SU-DHL-6 (cell line): ENCODE results near the gene TUFT1.

Experiments
- H2AFZ ChIP-seq: fragments of 200-600 bp; sonication (generic); 2 replicates; pipeline ENCODE4 v1.6.1; 2014; ENCODE audit warnings: low read depth, mild to moderate bottlenecking, moderate library complexity, mixed read lengths, antibody characterized with exemption, low read length; ENCODE audit not compliant: severe bottlenecking
- H3F3A ChIP-seq: fragments of 200-600 bp; shearing (Covaris generic); 2 replicates; pipeline ENCODE4 v1.6.0; 2016; ENCODE audit warnings: antibody characterized with exemption, mild to moderate bottlenecking; ENCODE audit not compliant: insufficient read depth
- H3K27ac ChIP-seq: fragments of 200-600 bp; sonication (generic); 2 replicates; pipeline ENCODE4 v1.5.1; 2016; ENCODE audit warnings: low read depth, mild to moderate bottlenecking, low read length, moderate library complexity, mixed read lengths
- H3K27me3 ChIP-seq: fragments of 200-600 bp; sonication (generic), shearing (Covaris generic); 2 replicates; pipeline ENCODE4 v1.6.0; 2014; ENCODE audit warnings: mild to moderate bottlenecking, low read length
- H3K36me3 ChIP-seq: fragments of 200-600 bp; sonication (generic); 2 replicates; pipeline ENCODE4 v1.6.1; 2014; ENCODE audit warnings: mild to moderate bottlenecking, low read length, mixed read lengths
- H3K4me2 ChIP-seq: fragments of 300-600, 200-600 bp; shearing (Covaris generic), sonication (generic); 2 replicates; pipeline ENCODE4 v1.6.0; 2014; ENCODE audit warnings: low read length, low read depth, mild to moderate bottlenecking; ENCODE audit not compliant: poor library complexity, severe bottlenecking
- H3K4me3 ChIP-seq: fragments of 200-600 bp; sonication (generic); 2 replicates; pipeline ENCODE4 v1.5.1; 2014; ENCODE audit warnings: antibody characterized with exemption, low read length, mild to moderate bottlenecking, mixed read lengths; ENCODE audit not compliant: insufficient read depth, poor library complexity, severe bottlenecking
- H3K79me2 ChIP-seq: fragments of 200-600 bp; sonication (generic); 2 replicates; pipeline ENCODE4 v1.6.1; 2014; ENCODE audit warnings: mild to moderate bottlenecking, low read length, moderate library complexity; ENCODE audit not compliant: insufficient read depth
- H3K9ac ChIP-seq: fragments of 200-600 bp; sonication (generic); 2 replicates; pipeline ENCODE4 v1.7.0; 2014; ENCODE audit warnings: mild to moderate bottlenecking, low read length
- H3K9me2 ChIP-seq: fragments of 200-600 bp; sonication (generic); replicated peaks from 2 replicates; pipeline ENCODE4 v1.6.1; 2014; ENCODE audit warnings: low read length; ENCODE audit not compliant: insufficient read depth
- H3K9me3 ChIP-seq: fragments of 200-600 bp; sonication (generic); 2 replicates; pipeline ENCODE4 v1.6.1; 2014; ENCODE audit warnings: low read length, mixed read lengths; ENCODE audit not compliant: insufficient read depth
- H4K20me1 ChIP-seq: fragments of 200-600 bp; sonication (generic); 2 replicates; pipeline ENCODE4 v1.6.1; 2014; ENCODE audit warnings: low read depth, mild to moderate bottlenecking, antibody characterized with exemption, low read length, moderate library complexity, mixed read lengths
- EZH2phosphoT487 ChIP-seq: fragments of 200-600 bp; sonication (generic), shearing (Covaris generic); conservative IDR thresholded peaks from 2 replicates; pipeline ENCODE4 v1.6.1; 2018; ENCODE audit warnings: mild to moderate bottlenecking, antibody characterized with exemption, low read length, moderate library complexity, mixed read lengths
- TF ChIP-seq, protein P1 (sequence below): fragments of 200-600 bp; sonication (generic); IDR thresholded peaks from one replicate; pipeline ENCODE4 v1.5.1; 2017; ENCODE audit warnings: antibody characterized with exemption, mild to moderate bottlenecking, low read length, moderate library complexity; ENCODE audit not compliant: insufficient read depth, poor library complexity, severe bottlenecking

Gene TUFT1

DNA sequence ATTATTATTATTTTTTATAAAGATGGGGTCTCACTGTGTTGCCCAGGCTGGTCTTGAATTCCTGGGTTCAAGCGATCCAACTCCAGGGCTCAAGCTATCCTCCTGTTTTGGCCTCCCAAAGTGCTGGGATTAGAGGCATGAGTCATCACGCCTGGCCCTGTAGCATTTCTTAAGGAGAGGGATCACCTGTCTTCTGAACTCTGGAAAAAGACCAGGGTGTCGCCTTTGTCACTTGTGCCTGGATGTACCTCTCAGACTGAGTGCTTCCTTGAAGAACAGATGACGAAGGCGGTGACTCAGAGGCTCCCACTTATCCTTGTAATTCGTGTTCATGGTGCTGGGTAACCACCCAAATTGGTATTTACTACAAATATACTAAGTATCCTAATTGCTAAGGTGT lies 31.3 kb upstream of the TUFT1 start:
- no peaks in the 10 kb centered on the region for H4K20me1 ChIP-seq
- no peaks in the 10 kb centered on the region for H3K27me3 ChIP-seq
- H3K9me3 ChIP-seq, result no peaks in the 10 kb centered on the region
- no peaks in the 10 kb centered on the region for H3K9me2 ChIP-seq
- H3K4me2 ChIP-seq, result no peak overlapping the region
- TF ChIP-seq EZH2phosphoT487, result no peak
- TF ChIP-seq, protein P1, sequence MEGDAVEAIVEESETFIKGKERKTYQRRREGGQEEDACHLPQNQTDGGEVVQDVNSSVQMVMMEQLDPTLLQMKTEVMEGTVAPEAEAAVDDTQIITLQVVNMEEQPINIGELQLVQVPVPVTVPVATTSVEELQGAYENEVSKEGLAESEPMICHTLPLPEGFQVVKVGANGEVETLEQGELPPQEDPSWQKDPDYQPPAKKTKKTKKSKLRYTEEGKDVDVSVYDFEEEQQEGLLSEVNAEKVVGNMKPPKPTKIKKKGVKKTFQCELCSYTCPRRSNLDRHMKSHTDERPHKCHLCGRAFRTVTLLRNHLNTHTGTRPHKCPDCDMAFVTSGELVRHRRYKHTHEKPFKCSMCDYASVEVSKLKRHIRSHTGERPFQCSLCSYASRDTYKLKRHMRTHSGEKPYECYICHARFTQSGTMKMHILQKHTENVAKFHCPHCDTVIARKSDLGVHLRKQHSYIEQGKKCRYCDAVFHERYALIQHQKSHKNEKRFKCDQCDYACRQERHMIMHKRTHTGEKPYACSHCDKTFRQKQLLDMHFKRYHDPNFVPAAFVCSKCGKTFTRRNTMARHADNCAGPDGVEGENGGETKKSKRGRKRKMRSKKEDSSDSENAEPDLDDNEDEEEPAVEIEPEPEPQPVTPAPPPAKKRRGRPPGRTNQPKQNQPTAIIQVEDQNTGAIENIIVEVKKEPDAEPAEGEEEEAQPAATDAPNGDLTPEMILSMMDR, result no peak
- H3K36me3 ChIP-seq, result no peaks in the 10 kb centered on the region
- H3K27ac ChIP-seq, result no peak overlapping the region
- no peak overlapping the region for H3K4me3 ChIP-seq
- no peak overlapping the region for H2AFZ ChIP-seq
- no peaks in the 10 kb centered on the region for H3K79me2 ChIP-seq
- H3K9ac ChIP-seq, result no peak overlapping the region
- peaks cover 6% of the 10 kb centered on the region; the same call in 1 of the 2 replicates for H3F3A ChIP-seq

DNA sequence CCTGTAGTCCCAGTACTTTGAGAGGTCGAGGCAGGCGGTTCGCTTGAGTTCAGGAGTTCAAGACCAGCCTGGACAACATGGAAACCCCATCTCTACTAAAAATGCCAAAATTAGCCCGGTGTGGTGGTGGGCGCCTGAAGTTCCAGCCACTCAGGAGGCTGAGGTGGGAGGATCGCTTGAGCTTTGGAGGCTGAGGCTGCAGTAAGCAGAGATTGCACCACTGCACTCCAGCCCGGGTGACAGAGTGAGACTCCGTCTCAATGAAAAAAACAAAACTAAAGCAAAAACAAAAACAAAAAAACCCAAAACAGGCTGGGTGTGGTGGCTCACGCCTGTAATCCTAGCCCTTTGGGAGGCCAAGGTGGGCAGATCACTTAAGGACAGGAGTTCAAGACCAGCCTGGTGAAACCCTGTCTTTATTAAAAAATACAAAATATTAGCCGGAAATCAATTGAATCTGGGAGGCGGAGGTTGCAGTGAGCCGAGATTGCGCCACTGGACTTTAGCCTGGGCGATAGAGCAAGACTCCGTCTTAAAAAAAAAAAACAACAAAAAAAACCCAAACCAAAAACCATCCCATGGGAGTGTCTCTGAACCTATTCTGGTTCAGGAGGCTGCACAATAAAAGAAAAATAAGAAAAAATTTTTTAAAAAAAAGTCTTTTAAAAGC lies 30.6 kb upstream of the TUFT1 start:
- Histone ChIP-seq H3K36me3 (no peaks in the 10 kb centered on the region), H3F3A (peaks cover 6% of the 10 kb centered on the region; the same call in 1 of the 2 replicates), H3K27ac (no peak overlapping the region), H3K4me2 (no peak overlapping the region), H3K9me3 (no peaks in the 10 kb centered on the region), H3K4me3 (no peak overlapping the region), H3K9ac (no peak overlapping the region), H3K9me2 (no peaks in the 10 kb centered on the region), H3K79me2 (no peaks in the 10 kb centered on the region), H2AFZ (no peak overlapping the region), H3K27me3 (no peaks in the 10 kb centered on the region), H4K20me1 (no peaks in the 10 kb centered on the region)
- TF ChIP-seq EZH2phosphoT487, result no peak
- TF ChIP-seq, protein P1, result no peak

DNA sequence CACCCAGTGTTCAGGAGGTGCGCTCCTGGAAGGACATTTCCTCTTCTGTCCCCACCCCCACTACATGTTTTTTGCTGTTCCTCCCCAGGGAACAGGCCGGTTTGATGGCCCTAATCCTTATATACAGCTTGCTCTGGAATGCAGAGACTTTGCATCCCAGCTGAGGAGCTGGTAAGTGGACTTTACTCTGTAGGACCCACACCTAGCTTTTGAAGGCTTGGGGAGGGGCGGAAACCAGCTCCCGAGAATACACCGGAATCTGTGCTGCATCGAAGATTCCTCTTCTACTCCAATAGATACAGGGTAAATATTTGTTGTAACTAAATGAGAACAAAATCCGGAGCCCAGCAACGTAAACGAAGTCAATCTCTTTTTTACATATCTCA lies 30.1 kb upstream of the TUFT1 start:
- Histone ChIP-seq H3K9me2 (no peaks in the 10 kb centered on the region), H3K4me3 (no peak overlapping the region), H4K20me1 (no peaks in the 10 kb centered on the region), H3K9me3 (no peaks in the 10 kb centered on the region), H2AFZ (no peak overlapping the region), H3K9ac (0 out of 2 replicates have a peak overlapping the region, but pooled peaks have one; percentile 66), H3K27ac (no peak overlapping the region), H3K36me3 (no peaks in the 10 kb centered on the region), H3F3A (peaks cover 6% of the 10 kb centered on the region; the same call in 1 of the 2 replicates), H3K27me3 (no peaks in the 10 kb centered on the region), H3K4me2 (peak overlapping the region; percentile 75), H3K79me2 (no peaks in the 10 kb centered on the region)
- TF ChIP-seq EZH2phosphoT487, result no peak

DNA sequence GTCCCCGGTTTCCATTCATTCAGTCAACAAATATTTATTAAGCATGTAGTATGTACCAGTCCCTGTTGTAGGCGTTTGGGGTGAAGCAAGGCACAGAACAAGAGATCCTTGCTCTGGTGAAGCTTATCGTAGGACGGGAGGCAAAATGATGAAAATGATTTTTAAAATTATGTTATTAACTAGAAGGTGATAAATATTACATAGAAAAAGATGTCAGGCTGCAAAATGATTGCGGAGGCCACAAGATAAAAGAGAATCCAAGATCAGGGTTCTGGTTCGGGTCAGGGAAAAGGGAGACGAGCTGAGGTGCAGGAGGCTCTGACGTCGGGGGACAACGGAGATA lies 29.5 kb upstream of the TUFT1 start:
- no peak overlapping the region for H3K27ac ChIP-seq
- H3K9me3 ChIP-seq, result no peaks in the 10 kb centered on the region
- H3K9me2 ChIP-seq, result no peaks in the 10 kb centered on the region
- H3K79me2 ChIP-seq, result no peaks in the 10 kb centered on the region
- H2AFZ ChIP-seq, result peak overlapping the region; percentile 96
- H3K4me3 ChIP-seq, result peak overlapping the region; percentile 79
- H3K27me3 ChIP-seq, result no peaks in the 10 kb centered on the region
- H4K20me1 ChIP-seq, result no peaks in the 10 kb centered on the region
- TF ChIP-seq EZH2phosphoT487, result no peak
- TF ChIP-seq, protein P1, result no peak
- H3K4me2 ChIP-seq, result peak overlapping the region; percentile 75
- no peaks in the 10 kb centered on the region for H3K36me3 ChIP-seq
- peak overlapping the region; percentile 66 for H3K9ac ChIP-seq
- peaks cover 6% of the 10 kb centered on the region; the same call in 1 of the 2 replicates for H3F3A ChIP-seq
